HG03432 (cell line): ENCODE data around the gene ARFGAP1.
"Not testable (repeated sequence)": the region's sequence is repeated elsewhere in the genome, so short reads cannot be mapped to it uniquely, and the experiment has no call there.

ENCODE experiments used
- ATAC-seq: cut with Tn5 transposase; IDR thresholded peaks from one replicate; pipeline ENCODE4 v1.9.1; 2021; ENCODE audit warnings: mild to moderate bottlenecking, moderate library complexity; ENCODE audit not compliant: unreplicated experiment

ARFGAP1 gene

DNA sequence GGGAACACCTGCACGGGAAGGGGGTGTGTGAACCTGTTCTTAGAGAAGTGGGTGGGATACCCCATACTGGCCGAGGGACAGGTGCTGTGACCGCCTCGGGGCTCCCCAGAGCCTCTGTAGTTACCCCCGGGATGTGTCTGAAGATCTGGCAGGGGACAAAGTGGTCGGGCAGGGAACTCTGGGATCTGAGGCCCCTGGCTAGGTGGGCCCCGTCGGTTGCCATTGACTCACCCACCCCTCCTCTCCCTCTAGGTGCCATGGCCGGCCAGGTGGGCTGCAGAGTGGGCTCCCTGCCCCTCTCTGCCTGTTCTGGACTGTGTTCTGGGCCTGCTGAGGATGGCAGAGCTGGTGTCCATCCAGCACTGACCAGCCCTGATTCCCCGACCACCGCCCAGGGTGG is 32.6 kb upstream of the ARFGAP1 start:
- no peak for ATAC-seq

- ATAC-seq = no peak
These were observed 31.3 kb upstream of the ARFGAP1 start for GRCh38 chr20:63241272-63241671.

DNA sequence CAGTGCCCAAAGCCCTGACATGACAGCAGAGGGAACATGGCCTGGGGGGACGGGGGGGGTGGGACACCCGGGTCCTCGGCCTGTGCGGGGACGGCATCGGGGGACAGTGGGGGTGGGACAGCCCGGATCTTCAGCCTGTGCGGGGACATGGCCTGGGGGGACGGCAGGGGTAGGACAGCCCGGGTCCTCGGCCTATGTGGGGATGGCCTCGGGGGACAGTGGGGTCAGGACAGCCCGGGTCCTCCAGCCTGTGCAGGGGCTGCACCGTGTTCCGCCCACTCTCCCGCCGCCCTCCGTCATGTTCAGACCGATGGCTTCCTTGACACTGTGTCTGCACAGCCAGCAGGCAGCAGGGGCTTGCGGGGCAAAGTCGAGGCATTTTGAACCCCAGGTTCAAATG is 29.9 kb upstream of the ARFGAP1 start:
- no peak for ATAC-seq

DNA sequence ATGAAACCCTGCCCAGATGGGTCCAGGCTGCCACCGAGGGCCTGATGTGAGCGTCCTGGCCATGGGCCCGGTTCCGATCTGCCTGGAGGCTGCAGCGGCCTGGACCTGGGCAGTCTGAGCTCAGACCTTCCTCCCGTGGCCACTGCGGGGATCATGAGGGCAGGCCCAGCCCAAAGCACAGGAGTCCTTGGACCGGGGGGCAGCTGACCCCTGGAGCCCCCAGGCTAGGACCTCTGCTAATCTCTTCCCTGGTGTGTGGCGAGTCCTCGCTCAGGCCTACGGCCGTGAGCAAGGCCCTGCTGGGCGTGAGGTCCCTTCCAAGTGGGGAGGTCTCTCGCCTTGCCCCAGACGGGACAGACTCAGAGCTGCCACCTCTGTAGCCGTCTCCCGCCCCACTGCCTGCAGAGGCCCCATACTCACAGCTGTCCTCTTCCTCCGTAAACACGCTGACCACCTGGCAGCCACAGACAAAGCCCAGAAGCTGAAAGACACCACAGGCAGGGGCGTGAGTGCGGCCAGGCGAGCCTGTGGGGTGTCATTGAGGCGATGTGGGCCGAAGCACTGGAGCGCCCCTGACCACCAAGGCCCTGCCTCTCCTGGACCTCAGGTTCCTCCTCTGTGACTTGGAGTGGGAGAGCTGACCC is 28.9 kb upstream of the ARFGAP1 start:
- ATAC-seq = no peak

- ATAC-seq = no peak
These were observed 28.1 kb upstream of the ARFGAP1 start for GRCh38 chr20:63244468-63244867.

- ATAC-seq = no peak
These were observed 25.9 kb upstream of the ARFGAP1 start for GRCh38 chr20:63246490-63247288.

GRCh38 chr20:63247671-63248228 is 24.9 kb upstream of the ARFGAP1 start:
- no peak for ATAC-seq

- no peak for ATAC-seq
These were observed 23.6 kb upstream of the ARFGAP1 start for GRCh38 chr20:63248835-63249591.

- no peak for ATAC-seq
These were observed 22.7 kb upstream of the ARFGAP1 start for GRCh38 chr20:63249891-63250290.

- not testable (repeated sequence) for ATAC-seq
These were observed 21.3 kb upstream of the ARFGAP1 start for GRCh38 chr20:63251350-63251749.

- no peak for ATAC-seq
These were observed 20.3 kb upstream of the ARFGAP1 start for GRCh38 chr20:63252284-63252711.

- no peak for ATAC-seq
These were observed 19.6 kb upstream of the ARFGAP1 start for GRCh38 chr20:63253065-63253437.

DNA sequence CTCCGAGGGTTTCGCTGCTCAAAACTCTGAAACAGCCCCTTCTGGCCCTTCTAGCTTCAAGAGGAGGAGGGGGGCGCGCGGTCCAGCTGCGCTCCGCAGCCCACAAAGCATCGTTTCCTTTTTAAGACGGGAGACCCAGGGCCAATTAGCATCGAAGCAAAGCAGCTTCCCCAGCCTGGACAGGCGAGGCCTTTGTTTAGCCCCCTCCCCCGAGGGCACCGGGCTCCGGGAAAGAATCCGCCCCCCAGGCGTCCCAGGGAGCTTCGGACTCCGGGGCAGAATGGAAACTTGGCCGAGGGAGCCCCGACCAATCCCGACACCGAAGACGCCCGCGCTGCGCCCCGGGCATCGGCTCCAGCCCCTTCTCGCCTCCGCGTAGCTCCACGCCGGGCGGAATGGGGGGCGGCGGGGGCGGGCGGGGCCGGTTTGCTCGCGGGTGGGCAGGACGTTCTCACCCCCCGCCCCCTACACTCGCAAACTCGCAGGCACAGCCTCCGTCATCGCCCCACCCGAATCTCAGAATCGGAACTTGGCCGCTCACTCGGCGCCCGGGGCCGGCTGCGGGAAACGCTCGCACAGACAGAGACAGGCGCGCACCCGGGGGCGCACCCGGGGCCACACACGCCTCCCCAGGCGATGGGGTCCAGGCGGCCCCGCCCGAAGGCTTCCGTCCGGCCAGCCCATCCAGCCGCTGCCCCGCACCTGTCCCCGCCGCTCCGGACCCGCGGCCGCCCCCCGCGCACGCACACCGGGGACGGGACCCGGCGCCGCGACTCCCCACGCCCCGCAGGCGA is 19.0 kb upstream of the ARFGAP1 start:
- ATAC-seq = no peak

- no peak for ATAC-seq
These were observed 18.4 kb upstream of the ARFGAP1 start, which contains the start of gene NKAIN4 for GRCh38 chr20:63254232-63254605. TSS of gene NKAIN4 (minus strand) at chr20:63254463. CDS start at chr20:63254450, 13 bp downstream.

DNA sequence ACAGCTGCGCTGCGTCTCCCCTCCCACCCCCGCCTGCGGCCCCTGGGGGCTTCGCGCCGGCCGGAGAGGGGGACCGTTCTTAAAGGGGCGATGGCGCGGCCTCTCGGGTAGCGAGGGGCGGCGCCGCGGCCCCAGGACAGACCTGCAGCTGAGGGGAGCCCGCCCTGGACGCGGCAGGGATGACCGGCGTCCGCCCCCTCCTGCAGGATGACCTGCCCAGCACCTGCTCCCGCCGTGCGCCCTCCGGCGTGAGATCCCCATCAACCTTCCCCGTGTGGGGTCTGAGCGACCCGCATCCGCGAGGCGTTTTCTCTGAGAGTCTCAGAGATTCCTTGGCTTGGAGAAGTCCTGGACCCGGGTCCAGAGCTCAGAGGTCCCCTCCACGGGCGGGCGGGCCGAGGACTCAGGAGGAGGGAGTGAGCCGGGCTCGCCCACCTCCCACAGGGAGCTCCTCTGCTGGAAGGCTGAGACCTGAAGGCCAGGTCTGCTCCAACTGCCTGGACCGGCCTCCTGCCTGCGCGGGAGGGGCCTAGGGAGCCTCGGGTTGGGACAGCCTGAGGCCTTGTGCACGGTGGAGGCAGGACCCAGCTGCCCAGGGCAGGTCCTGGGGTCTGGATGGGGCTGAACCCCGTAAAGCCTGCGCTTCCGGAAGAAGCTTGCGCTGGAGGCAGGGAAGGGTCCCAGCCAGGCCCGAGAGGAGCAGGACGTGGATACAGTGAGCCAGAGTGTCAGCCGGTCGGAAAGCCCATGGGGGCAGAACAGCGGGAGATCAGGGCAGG is 17.8 kb upstream of the ARFGAP1 start:
- no peak for ATAC-seq

- ATAC-seq = no peak
These were observed 16.5 kb upstream of the ARFGAP1 start for GRCh38 chr20:63255931-63256704.

DNA sequence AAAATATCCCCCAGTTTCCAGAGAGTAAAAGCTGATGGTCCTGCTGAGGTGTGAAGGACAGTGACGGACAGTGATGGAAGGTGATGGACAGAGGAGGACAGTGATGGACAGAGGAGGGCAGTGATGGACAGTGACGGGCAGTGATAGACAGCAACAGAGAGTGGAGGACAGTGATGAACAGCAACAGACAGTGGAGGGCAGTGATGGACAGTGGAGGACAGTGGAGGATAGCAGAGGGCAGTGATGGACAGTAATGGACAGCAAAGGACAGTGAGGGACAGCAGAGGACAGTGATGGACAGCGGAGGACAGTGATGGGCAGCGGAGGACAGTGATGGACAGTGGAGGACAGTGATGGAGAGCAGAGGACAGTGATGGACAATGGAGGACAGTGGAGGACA is 15.7 kb upstream of the ARFGAP1 start:
- no peak for ATAC-seq

DNA sequence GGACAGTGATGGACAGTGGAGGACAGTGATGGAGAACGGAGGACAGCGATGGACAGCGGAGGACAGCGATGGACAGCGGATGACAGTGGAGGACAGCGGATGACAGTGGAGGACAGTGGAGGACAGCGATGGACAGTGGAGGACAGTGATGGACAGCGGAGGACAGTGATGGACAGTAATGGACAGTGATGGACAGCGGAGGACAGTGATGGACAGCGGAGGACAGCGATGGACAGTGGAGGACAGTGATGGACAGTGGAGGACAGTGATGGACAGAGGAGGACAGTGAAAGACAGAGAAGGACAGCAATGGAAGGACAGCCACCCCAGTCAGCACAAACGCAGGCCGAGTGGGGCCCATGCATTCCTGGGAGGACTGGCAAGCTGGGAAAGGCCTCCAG is 15.0 kb upstream of the ARFGAP1 start:
- ATAC-seq = no peak

GRCh38 chr20:63258781-63259180 is 13.8 kb upstream of the ARFGAP1 start:
- no peak for ATAC-seq
